Measurements from ENCODE around the gene CHORDC1. TPM values are rescaled to one million over a fixed set of nuclear protein-coding genes. Genes with fewer than 3 reads are reported as not detected.

The CHORDC1 gene
- total and polyA plus RNA-seq, 10 of the 15 experiments (the other 5 are each of a cell fraction or from before 2014, with no cell fraction given): 32.6 to 108 (median 54.3) TPM

DNA sequence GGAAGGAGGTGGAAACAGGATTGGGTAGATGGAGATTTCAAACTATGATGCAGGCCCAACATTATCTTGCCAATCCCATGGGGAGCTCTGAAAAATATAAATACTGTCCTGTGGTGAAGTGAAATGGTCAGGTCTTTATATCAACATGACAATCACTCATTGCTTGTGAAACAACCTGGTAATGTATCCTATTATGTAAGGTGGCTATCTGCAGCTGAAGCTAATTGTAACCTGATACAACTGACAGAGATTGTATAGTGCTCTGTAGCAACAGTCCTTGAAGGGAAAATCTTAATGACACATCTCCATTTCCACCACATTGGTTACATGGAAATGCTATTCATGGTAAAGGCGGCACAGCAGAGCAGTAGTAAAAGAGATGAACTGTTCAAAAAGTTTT, 20.7 kb upstream of the CHORDC1 start:
- DNase-seq (ENCODE audit: low read depth, low spot score) (no peak), FAIRE-seq (no peak), ATAC-seq (no peak)
- SMC1A ChIA-PET (ENCODE audit: uncharacterized antibody, unreplicated experiment): interaction anchor here (2.7 kb wide), 1 partner anchor 10 kb away, joined by 8 read pairs; no protein-coding TSS in a partner anchor
- no peak overlapping the region for H3K27ac ChIP-seq (ENCODE audit: control insufficient read depth, insufficient read depth)
- no peak overlapping the region for H3K4me3 ChIP-seq
- no peaks in the 10 kb centered on the region for H3K4me1 ChIP-seq (ENCODE audit: control insufficient read depth, insufficient read depth, low read length)
- no peak overlapping the region for H3K4me2 ChIP-seq (ENCODE audit: control insufficient read depth, insufficient read depth)
- H2AFZ ChIP-seq (ENCODE audit: control insufficient read depth, low read depth, low read length): no peak overlapping the region
- RAD21 ChIA-PET (ENCODE audit: unreplicated experiment): no interaction called here
- 0 out of 4 replicates have a peak, but pooled peaks cover 0 to 3% of the 10 kb centered on the region in 2 experiments for H3K27me3 ChIP-seq (replicated peaks in 1 of 2; ENCODE audit: control insufficient read depth in 2 of 2, insufficient read depth in 2 of 2, low read length in 1 of 2)
- no TSS peak for BruUV-seq (replicated peaks)
- TF ChIP-seq POLR2A (IDR thresholded peaks at IDR 0.05; ENCODE audit: low read depth, low read length) (no peak), POU2F2 (IDR thresholded peaks at IDR 0.05; ENCODE audit: borderline replicate concordance, low read depth, low read length) (no peak), CBX5 (IDR thresholded peaks at IDR 0.05; ENCODE audit: low read depth) (no peak), PML (IDR thresholded peaks at IDR 0.05; ENCODE audit: low read length) (no peak), ETV6 (conservative IDR thresholded peaks at IDR 0.05 in 1 of 2, IDR thresholded peaks at IDR 0.05 in 1 of 2; ENCODE audit: borderline replicate concordance in 1 of 2, low read depth in 1 of 2) (no peak), MEF2B (IDR thresholded peaks at IDR 0.05; ENCODE audit: partially characterized antibody, poor library complexity, severe bottlenecking) (no peak), RCOR1 (conservative IDR thresholded peaks at IDR 0.05; ENCODE audit: low read depth, low read length) (no peak), SIN3A (IDR thresholded peaks at IDR 0.05; ENCODE audit: low read depth, low read length) (no peak), MTA3 (IDR thresholded peaks at IDR 0.05; ENCODE audit: borderline replicate concordance, low read length) (no peak), CEBPB (IDR thresholded peaks at IDR 0.05; ENCODE audit: borderline replicate concordance in 1 of 2, low read depth in 2 of 2, low read length in 2 of 2) (no peak), CHD1 (IDR thresholded peaks at IDR 0.05; ENCODE audit: low read depth, low read length) (no peak), MTA2 (IDR thresholded peaks at IDR 0.05; ENCODE audit: low read depth) (no peak), ZNF384 (IDR thresholded peaks at IDR 0.05; ENCODE audit: borderline replicate concordance, low read depth, low read length) (no peak), EGR1 (IDR thresholded peaks at IDR 0.05; ENCODE audit: borderline replicate concordance in 1 of 2, low read depth in 2 of 2, low read length in 2 of 2) (no peak), NR2C1 (IDR thresholded peaks at IDR 0.05) (no peak), FOXM1 (IDR thresholded peaks at IDR 0.05; ENCODE audit: low read depth, low read length) (no peak)
- TF ChIP-seq, protein P1, sequence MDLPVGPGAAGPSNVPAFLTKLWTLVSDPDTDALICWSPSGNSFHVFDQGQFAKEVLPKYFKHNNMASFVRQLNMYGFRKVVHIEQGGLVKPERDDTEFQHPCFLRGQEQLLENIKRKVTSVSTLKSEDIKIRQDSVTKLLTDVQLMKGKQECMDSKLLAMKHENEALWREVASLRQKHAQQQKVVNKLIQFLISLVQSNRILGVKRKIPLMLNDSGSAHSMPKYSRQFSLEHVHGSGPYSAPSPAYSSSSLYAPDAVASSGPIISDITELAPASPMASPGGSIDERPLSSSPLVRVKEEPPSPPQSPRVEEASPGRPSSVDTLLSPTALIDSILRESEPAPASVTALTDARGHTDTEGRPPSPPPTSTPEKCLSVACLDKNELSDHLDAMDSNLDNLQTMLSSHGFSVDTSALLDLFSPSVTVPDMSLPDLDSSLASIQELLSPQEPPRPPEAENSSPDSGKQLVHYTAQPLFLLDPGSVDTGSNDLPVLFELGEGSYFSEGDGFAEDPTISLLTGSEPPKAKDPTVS (IDR thresholded peaks at IDR 0.05; ENCODE audit: low read depth, low read length): no peak
- TF ChIP-seq, protein P2, sequence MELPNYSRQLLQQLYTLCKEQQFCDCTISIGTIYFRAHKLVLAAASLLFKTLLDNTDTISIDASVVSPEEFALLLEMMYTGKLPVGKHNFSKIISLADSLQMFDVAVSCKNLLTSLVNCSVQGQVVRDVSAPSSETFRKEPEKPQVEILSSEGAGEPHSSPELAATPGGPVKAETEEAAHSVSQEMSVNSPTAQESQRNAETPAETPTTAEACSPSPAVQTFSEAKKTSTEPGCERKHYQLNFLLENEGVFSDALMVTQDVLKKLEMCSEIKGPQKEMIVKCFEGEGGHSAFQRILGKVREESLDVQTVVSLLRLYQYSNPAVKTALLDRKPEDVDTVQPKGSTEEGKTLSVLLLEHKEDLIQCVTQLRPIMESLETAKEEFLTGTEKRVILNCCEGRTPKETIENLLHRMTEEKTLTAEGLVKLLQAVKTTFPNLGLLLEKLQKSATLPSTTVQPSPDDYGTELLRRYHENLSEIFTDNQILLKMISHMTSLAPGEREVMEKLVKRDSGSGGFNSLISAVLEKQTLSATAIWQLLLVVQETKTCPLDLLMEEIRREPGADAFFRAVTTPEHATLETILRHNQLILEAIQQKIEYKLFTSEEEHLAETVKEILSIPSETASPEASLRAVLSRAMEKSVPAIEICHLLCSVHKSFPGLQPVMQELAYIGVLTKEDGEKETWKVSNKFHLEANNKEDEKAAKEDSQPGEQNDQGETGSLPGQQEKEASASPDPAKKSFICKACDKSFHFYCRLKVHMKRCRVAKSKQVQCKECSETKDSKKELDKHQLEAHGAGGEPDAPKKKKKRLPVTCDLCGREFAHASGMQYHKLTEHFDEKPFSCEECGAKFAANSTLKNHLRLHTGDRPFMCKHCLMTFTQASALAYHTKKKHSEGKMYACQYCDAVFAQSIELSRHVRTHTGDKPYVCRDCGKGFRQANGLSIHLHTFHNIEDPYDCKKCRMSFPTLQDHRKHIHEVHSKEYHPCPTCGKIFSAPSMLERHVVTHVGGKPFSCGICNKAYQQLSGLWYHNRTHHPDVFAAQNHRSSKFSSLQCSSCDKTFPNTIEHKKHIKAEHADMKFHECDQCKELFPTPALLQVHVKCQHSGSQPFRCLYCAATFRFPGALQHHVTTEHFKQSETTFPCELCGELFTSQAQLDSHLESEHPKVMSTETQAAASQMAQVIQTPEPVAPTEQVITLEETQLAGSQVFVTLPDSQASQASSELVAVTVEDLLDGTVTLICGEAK (IDR thresholded peaks at IDR 0.05; ENCODE audit: borderline replicate concordance): no peak
- no peaks in the 10 kb centered on the region for H3K9me3 ChIP-seq (replicated peaks; ENCODE audit: control insufficient read depth, insufficient read depth, low read length)
- 74% methylated on average over 1 of the region's 1 CpG for WGBS (ENCODE audit: insufficient coverage, insufficient replicate concordance, low lambda C conversion rate, missing lambda C conversion rate)
- no peaks in the 10 kb centered on the region for H3K36me3 ChIP-seq (ENCODE audit: control insufficient read depth in 2 of 2, insufficient read depth in 2 of 2, low read length in 1 of 2)
- no peaks in the 10 kb centered on the region for H3K79me2 ChIP-seq (ENCODE audit: control insufficient read depth, insufficient read depth, low read length)
- no peaks in the 10 kb centered on the region for H4K20me1 ChIP-seq (ENCODE audit: control insufficient read depth, insufficient read depth)
- in situ Hi-C loops (cut with MboI): no loop called here
- CTCF ChIA-PET: no interaction called here
- H3K9ac ChIP-seq (ENCODE audit: control insufficient read depth, insufficient read depth, low read length): no peak overlapping the region
- intact Hi-C loops (cut with micrococcal nuclease; ENCODE audit: unreplicated experiment): loop anchor here (10.0 kb wide), 1 partner anchor 1001 kb away; no protein-coding TSS in a partner anchor
- POLR2A ChIA-PET: no interaction called here

Data from GM12878 (cell line).